Body of pancreas (tissue), 4 donors: Measurements from ENCODE around the gene POLR1C.

Source experiments
- CTCF ChIP-seq, 7 experiments: fragments of 450-650 bp in 4 of 7; fragments of 200-600 bp in 3 of 7; sonication (generic) in 3 of 7; IDR thresholded peaks; one replicate each; pipeline ENCODE4 v1.5.1; 2016 to 2019; ENCODE audit warnings: antibody characterized with exemption in 7 of 7
- POLR2A ChIP-seq, 3 donors: fragments of 450-650 bp; IDR thresholded peaks; one replicate each; pipeline ENCODE4 v1.6.1; 2016; ENCODE audit warnings: antibody characterized with exemption in 3 of 3, mild to moderate bottlenecking in 2 of 3

DNA sequence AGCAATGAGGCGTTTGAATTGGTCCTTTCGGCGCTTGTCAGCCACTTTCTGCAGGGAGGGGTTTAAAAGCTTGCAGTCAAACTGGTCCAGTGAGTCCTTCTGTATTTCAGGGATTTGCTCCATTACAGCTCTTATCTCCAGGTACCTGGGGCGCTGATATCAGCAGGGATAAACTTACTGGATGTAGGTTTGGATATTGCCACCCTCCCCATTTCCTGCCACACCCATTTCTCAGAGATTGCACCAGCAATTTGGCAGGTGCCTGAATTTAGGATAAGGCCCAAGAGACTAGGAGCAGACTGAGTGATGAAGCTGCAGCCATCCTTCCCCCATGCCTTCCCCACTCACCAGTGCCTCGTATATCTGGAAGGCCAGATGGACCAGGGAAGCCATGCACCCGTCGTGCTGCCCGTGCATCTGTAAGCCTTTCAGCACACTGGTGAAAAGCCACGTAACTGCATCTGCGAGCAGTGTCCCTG lies 7.6 kb downstream of the POLR1C start:
- TF ChIP-seq CTCF (IDR thresholded peaks at IDR 0.05) (no peak), POLR2A (IDR thresholded peaks at IDR 0.05) (no peak)
